HepG2 (cell line): ENCODE data around the gene ZFAND3. TPM values are rescaled to one million over a fixed set of nuclear protein-coding genes. Genes with fewer than 3 reads are reported as not detected.

ENCODE experiments used
- ATAC-seq: fragments of 200-7000 bp; cut with Tn5 transposase; 3 replicates; pipeline ENCODE4 v1.9.1; 2020; ENCODE audit warnings: mild to moderate bottlenecking, moderate library complexity
- BruUV-seq: library from RNA; stranded (reverse); fragments of 400-500 nt; replicated peaks from 2 replicates; lab custom pipeline; 2021; lab: Mats Ljungman, UMichigan
- CTCF ChIA-PET: fragments of 300-600 bp; formaldehyde crosslinking; extraction: SDS; loops from one replicate; lab custom pipeline; 2021; ENCODE audit warnings: low total read pairs, inconsistent platforms, low intra/inter-chr PET ratio; lab: Yijun Ruan, JAX
- POLR2A ChIA-PET: fragments of 350-600 bp; sonication (Branson Sonifier 250); formaldehyde crosslinking; loops from one replicate; lab custom pipeline; 2020; ENCODE audit warnings: antibody characterized with exemption, inconsistent platforms; lab: Yijun Ruan, JAX
- DNase-seq: peaks from one replicate; pipeline ENCODE4 v3.0.0-alpha.2; 2015; ENCODE audit warnings: low spot score
- FAIRE-seq: peaks from 3 replicates; lab custom pipeline; 2011; peaks lifted over from hg19 to GRCh38; lab: Jason Lieb, UNC
- H2AFZ ChIP-seq: one replicate; pipeline ENCODE4 v1.6.1; 2011; ENCODE audit warnings: low read length, inconsistent platforms
- H3K27ac ChIP-seq: fragments of 300-600 bp; 3 replicates; pipeline ENCODE4 v1.8.0; 2011; ENCODE audit warnings: mixed run types, mild to moderate bottlenecking, mixed read lengths, low read length, inconsistent platforms; ENCODE audit not compliant: insufficient read depth; ENCODE audit errors: extremely low read length
- H3K27me3 ChIP-seq, 2 experiments: fragments of 200-600 bp in 1 of 2; 2 replicates in 1 of 2; 3 replicates in 1 of 2; pipeline versions ENCODE4 v1.6.0 to v1.8.0; 2011; ENCODE audit warnings: low read length in 2 of 2, mild to moderate bottlenecking in 2 of 2, moderate library complexity in 2 of 2, inconsistent platforms in 1 of 2; ENCODE audit not compliant: insufficient read depth in 2 of 2, control insufficient read depth in 1 of 2
- H3K36me3 ChIP-seq, 2 experiments: fragments of 200-600 bp in 1 of 2; replicated peaks in 1 of 2; 2 replicates in 1 of 2; 3 replicates in 1 of 2; pipeline versions ENCODE4 v1.5.1 to v1.8.0; 2011; ENCODE audit warnings: low read length in 2 of 2, inconsistent platforms in 1 of 2; ENCODE audit not compliant: insufficient read depth in 2 of 2, control insufficient read depth in 1 of 2
- H3K4me1 ChIP-seq: 2 replicates; pipeline ENCODE4 v1.5.1; 2012; ENCODE audit warnings: low read length, inconsistent platforms; ENCODE audit not compliant: insufficient read depth
- H3K4me2 ChIP-seq: 2 replicates; pipeline ENCODE4 v1.6.0; 2011; ENCODE audit warnings: low read depth, low read length, inconsistent platforms
- H3K4me3 ChIP-seq, 3 experiments: fragments of 200-600 bp in 1 of 3; sonication (generic), shearing (Covaris generic) in 1 of 3; replicated peaks in 1 of 3; 2 replicates each; pipeline ENCODE4 v1.5.1; 2011 to 2016; ENCODE audit warnings: low read length in 3 of 3, inconsistent platforms in 2 of 3, low read depth in 2 of 3, mild to moderate bottlenecking in 2 of 3, control low read depth in 1 of 3, mixed read lengths in 1 of 3; ENCODE audit not compliant: insufficient read depth in 1 of 3
- H3K79me2 ChIP-seq: one replicate; pipeline ENCODE4 v1.6.1; 2011; ENCODE audit warnings: low read length, inconsistent platforms; ENCODE audit not compliant: insufficient read depth
- H3K9ac ChIP-seq: 2 replicates; pipeline ENCODE4 v1.6.0; 2011; ENCODE audit warnings: mild to moderate bottlenecking, low read depth, low read length, inconsistent platforms; ENCODE audit not compliant: insufficient read depth
- H3K9me3 ChIP-seq: 2 replicates; pipeline ENCODE4 v1.5.1; 2012; ENCODE audit warnings: mild to moderate bottlenecking, low read length
- H4K20me1 ChIP-seq: 2 replicates; pipeline ENCODE4 v1.6.0; 2011; ENCODE audit warnings: inconsistent platforms, mild to moderate bottlenecking, low read length, moderate library complexity; ENCODE audit not compliant: insufficient read depth
- AGO2 ChIP-seq: fragments of 200-400 bp; formaldehyde crosslinking; optimal IDR thresholded peaks from 2 replicates; pipeline ENCODE3; 2017; ENCODE audit warnings: mild to moderate bottlenecking, low read depth, low read length, moderate library complexity
- GPN1 ChIP-seq: sonication (generic); formaldehyde crosslinking; IDR thresholded peaks from 2 replicates; pipeline ENCODE4 v1.5.1; 2020; ENCODE audit warnings: missing genetic modification reagents, borderline replicate concordance
- HOMEZ ChIP-seq: IDR thresholded peaks from 2 replicates; pipeline ENCODE4 v1.6.1; 2016; ENCODE audit warnings: low read depth
- JUN ChIP-seq: sonication (generic); formaldehyde crosslinking; IDR thresholded peaks from 2 replicates; pipeline ENCODE4 v1.4.0; 2020; ENCODE audit warnings: mild to moderate bottlenecking, missing genetic modification reagents
- KMT2B ChIP-seq: IDR thresholded peaks from 2 replicates; pipeline ENCODE4 v1.6.1; 2016; ENCODE audit warnings: missing genetic modification reagents, missing compliant biosample characterization
- MXI1 ChIP-seq: IDR thresholded peaks from 3 replicates; pipeline ENCODE4 v1.6.1; 2012; ENCODE audit warnings: low read depth, low read length, inconsistent platforms, borderline replicate concordance
- PATZ1 ChIP-seq: sonication (generic); formaldehyde crosslinking; IDR thresholded peaks from 2 replicates; pipeline ENCODE4 v1.4.0; 2020; ENCODE audit warnings: missing genetic modification reagents
- ZNF468 ChIP-seq: sonication (generic); formaldehyde crosslinking; IDR thresholded peaks from 2 replicates; pipeline ENCODE4 v1.8.0; 2022; ENCODE audit warnings: mild to moderate bottlenecking, moderate library complexity, missing genetic modification reagents
- ZNF746 ChIP-seq: sonication (generic); formaldehyde crosslinking; IDR thresholded peaks from 2 replicates; pipeline ENCODE4 v1.8.0; 2022; ENCODE audit warnings: mild to moderate bottlenecking, missing genetic modification reagents
- ZNF768 ChIP-seq: sonication (generic); formaldehyde crosslinking; IDR thresholded peaks from 2 replicates; pipeline ENCODE4 v1.4.0; 2020; ENCODE audit warnings: missing genetic modification reagents
- ZNF883 ChIP-seq: sonication (generic); formaldehyde crosslinking; IDR thresholded peaks from 2 replicates; pipeline ENCODE4 v1.5.1; 2020; ENCODE audit warnings: mild to moderate bottlenecking, missing genetic modification reagents; ENCODE audit errors: not compliant biosample characterization
- WGBS: methylation state at CpG from one replicate; pipeline ENCODE4 v1.1.6; 2017; ENCODE audit warnings: low lambda C conversion rate; 5-methylcytosine and 5-hydroxymethylcytosine counted together
- in situ Hi-C: cut with HindIII; loops from 2 replicates; pipeline ENCODE4 v1.10.0; 2017; ENCODE audit warnings: low pct_unique_long_range_greater_than_20kb; ENCODE audit not compliant: extremely low pct_ligation_motif_present
- intact Hi-C: fragments of 100-400 bp; cut with micrococcal nuclease; formaldehyde crosslinking; loops from one replicate; pipeline ENCODE4 v1.10.0; 2022; ENCODE audit not compliant: unreplicated experiment
- polyA plus RNA-seq, 8 experiments: library from polyadenylated mRNA; depleted of rRNA in 3 of 8; stranded (reverse) in 7 of 8; unstranded in 1 of 8; fragments of >200 nt; fragmentation: Illumina TruSeq in 4 of 8; extraction: Trizol in 4 of 8; gene quantifications; 2 replicates each; pipeline versions ENCODE4 v1.2.1 to v1.2.3, GENCODE V29; 2011 to 2016; ENCODE audit warnings: low read depth in 4 of 8, missing spikeins in 1 of 8, mixed read lengths in 1 of 8; ENCODE audit not compliant: insufficient read depth in 1 of 8
- total RNA-seq, 5 experiments: library from RNA; depleted of rRNA; stranded (reverse); fragments of >200 nt; fragmentation: Illumina TruSeq; extraction: Trizol; gene quantifications; 2 replicates each; pipeline ENCODE4 v1.2.3, GENCODE V29; 2016; ENCODE audit warnings: low read depth in 1 of 5
- TF ChIP-seq, protein P1 (sequence below): sonication (generic); formaldehyde crosslinking; IDR thresholded peaks from 2 replicates; pipeline ENCODE4 v1.9.0; 2021; ENCODE audit warnings: missing genetic modification reagents, borderline replicate concordance

ZFAND3 gene
- total and polyA plus RNA-seq, 2 of the 13 experiments (the other 11 are each of a cell fraction or from before 2014, with no cell fraction given) = 16.4 to 17.1 TPM

DNA sequence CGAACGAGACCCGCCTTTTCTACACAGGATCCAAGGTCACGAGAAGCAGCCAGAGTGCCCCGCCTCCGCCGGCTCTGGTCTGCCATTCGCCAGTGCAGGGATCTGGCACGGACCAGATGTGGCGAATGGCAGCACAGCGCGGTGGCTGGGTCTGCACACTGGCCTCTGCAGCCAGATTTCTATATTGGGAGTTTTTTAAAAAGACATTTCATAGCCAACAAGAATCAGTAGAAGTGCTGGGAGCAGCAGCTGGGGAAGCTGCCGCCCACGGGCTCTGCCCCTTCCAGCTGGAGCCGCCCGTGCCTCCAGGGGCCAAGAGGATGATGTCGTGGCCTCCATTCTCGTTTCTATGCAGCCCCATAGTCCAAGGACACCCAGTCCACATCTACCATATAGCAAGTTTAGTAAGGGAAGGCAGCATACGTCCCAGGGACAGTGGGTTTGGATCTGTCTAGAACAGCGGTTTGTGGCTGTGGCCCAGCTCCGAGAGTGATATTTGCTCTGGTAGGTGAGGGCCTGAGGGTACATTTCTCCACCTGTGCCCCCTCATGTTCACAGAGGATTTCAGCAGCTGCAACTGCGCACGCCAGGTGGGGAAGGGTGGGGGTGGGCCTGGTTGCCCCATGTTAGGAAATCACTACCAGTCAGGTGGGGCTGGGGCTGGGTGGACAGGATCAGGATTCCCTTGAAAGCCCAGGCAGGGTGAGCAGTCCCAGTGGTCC, 333.7 kb downstream of the ZFAND3 start:
- H3K79me2 ChIP-seq = no peaks in the 10 kb centered on the region
- BruUV-seq = TSS peak; percentile 57
- peaks cover 19% of the 10 kb centered on the region for H3K4me1 ChIP-seq
- no peak overlapping the region for H2AFZ ChIP-seq
- in situ Hi-C loops (no loop called here), intact Hi-C loops (no loop called here)
- no peaks in the 10 kb centered on the region for H3K27me3 ChIP-seq
- no peaks in the 10 kb centered on the region for H4K20me1 ChIP-seq
- WGBS = 90% methylated on average over 21 of the region's 23 CpGs
- no peak for DNase-seq
- H3K36me3 ChIP-seq = peaks cover 8 to 27% of the 10 kb centered on the region in 2 experiments
- no peak for FAIRE-seq
- H3K9me3 ChIP-seq = no peaks in the 10 kb centered on the region
- H3K4me2 ChIP-seq = no peak overlapping the region
- POLR2A ChIA-PET = no interaction called here
- no peak overlapping the region for H3K9ac ChIP-seq
- no peak for ATAC-seq
- H3K4me3 ChIP-seq = no peak overlapping the region
- TF ChIP-seq KMT2B (no peak), JUN (no peak), AGO2 (peak; percentile 35), GPN1 (CRISPR knock-in tag) (no peak), HOMEZ (CRISPR knock-in tag) (0 out of 2 replicates have a peak, but pooled peaks have one; percentile 15)
- TF ChIP-seq, all 625 proteins: peak for 2
- CTCF ChIA-PET = no interaction called here
- H3K27ac ChIP-seq = no peak overlapping the region

DNA sequence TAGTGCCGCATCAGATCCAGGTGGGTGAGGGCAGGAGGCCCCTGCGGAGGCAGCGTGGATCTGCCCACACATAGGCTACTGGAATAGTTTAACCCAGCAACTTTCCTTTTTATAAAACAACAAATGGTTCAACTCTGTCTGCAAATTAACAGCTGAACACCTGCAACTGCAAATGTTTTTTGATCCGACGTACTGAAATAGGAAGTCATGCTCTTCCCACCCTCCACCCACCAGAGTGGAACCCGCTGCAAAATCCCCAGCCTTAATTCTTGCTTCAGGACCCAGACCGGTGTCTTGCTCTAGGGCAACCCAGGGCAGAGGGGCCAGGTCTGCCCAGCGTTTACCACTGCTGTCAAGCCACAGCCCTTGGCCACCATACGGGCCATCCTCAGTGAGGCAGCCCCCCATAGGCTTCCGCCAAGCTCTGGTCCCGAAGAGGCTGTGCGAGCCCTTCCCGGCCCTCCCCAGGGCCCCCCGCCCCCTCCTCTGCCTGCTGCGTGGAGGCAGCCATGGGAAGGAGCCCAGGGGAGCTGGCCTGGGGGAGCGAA, 334.3 kb downstream of the ZFAND3 start:
- Histone ChIP-seq H2AFZ (no peak overlapping the region), H3K4me1 (peaks cover 19% of the 10 kb centered on the region), H4K20me1 (no peaks in the 10 kb centered on the region), H3K9me3 (no peaks in the 10 kb centered on the region), H3K79me2 (no peaks in the 10 kb centered on the region), H3K4me2 (no peak overlapping the region), H3K36me3 (peaks cover 6 to 22% of the 10 kb centered on the region in 2 experiments), H3K27ac (no peak overlapping the region), H3K27me3 (no peaks in the 10 kb centered on the region), H3K4me3 (no peak overlapping the region), H3K9ac (no peak overlapping the region)
- no TSS peak for BruUV-seq
- intact Hi-C loops = no loop called here
- in situ Hi-C loops = no loop called here
- ChIA-PET CTCF (no interaction called here), POLR2A (no interaction called here)
- FAIRE-seq (no peak), DNase-seq (no peak), ATAC-seq (no peak)
- whole genome bisulfite sequencing = 97% methylated on average over 13 of the region's 16 CpGs
- TF ChIP-seq, protein P1, sequence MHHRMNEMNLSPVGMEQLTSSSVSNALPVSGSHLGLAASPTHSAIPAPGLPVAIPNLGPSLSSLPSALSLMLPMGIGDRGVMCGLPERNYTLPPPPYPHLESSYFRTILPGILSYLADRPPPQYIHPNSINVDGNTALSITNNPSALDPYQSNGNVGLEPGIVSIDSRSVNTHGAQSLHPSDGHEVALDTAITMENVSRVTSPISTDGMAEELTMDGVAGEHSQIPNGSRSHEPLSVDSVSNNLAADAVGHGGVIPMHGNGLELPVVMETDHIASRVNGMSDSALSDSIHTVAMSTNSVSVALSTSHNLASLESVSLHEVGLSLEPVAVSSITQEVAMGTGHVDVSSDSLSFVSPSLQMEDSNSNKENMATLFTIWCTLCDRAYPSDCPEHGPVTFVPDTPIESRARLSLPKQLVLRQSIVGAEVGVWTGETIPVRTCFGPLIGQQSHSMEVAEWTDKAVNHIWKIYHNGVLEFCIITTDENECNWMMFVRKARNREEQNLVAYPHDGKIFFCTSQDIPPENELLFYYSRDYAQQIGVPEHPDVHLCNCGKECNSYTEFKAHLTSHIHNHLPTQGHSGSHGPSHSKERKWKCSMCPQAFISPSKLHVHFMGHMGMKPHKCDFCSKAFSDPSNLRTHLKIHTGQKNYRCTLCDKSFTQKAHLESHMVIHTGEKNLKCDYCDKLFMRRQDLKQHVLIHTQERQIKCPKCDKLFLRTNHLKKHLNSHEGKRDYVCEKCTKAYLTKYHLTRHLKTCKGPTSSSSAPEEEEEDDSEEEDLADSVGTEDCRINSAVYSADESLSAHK (CRISPR knock-in tag) = no peak
- TF ChIP-seq ZNF768 = no peak
- TF ChIP-seq ZNF746 (CRISPR knock-in tag) = no peak
- no peak for TF ChIP-seq ZNF468 (CRISPR knock-in tag)
- TF ChIP-seq ZNF883 (CRISPR knock-in tag) = no peak
- TF ChIP-seq MXI1 = no peak
- no peak for TF ChIP-seq PATZ1
